ENCODE data around the gene DECR2.
"Not testable (repeated sequence)": the region's sequence is repeated elsewhere in the genome, so short reads cannot be mapped to it uniquely, and the experiment has no call there.

The DECR2 gene

GRCh38 chr16:366476-366875 lies 35.2 kb upstream of the DECR2 start:
- no peak for DNase-seq (ENCODE audit: low read depth)

DNA sequence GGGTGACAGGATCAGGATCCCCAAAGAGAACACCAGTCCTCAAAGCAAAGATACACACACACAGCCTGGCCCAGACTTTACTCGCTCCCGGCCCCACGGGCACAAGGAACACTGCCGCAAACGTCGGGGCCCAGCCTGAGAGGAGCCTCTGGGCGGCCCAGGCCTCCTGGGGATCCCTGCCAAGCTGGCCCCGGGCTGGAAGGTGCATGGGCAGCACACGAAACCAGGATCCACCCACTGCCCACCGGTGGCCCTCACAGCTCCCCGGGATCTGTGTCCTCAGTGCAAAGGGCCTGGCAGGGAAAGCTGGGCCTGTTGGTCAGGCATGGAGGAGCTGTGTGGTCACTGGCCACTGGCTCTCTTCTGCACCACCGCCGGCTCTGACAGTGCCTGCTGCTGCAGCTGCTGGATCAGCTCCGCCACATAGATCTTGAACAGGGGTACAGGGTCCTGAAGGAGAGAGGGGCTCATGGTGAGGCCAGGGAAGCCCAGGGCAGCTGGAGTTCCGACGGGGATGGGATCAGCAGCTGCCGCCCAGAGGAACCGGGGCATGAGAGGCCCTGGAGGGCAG lies 34.3 kb upstream of the DECR2 start:
- DNase-seq (ENCODE audit: low read depth): no peak

DNA sequence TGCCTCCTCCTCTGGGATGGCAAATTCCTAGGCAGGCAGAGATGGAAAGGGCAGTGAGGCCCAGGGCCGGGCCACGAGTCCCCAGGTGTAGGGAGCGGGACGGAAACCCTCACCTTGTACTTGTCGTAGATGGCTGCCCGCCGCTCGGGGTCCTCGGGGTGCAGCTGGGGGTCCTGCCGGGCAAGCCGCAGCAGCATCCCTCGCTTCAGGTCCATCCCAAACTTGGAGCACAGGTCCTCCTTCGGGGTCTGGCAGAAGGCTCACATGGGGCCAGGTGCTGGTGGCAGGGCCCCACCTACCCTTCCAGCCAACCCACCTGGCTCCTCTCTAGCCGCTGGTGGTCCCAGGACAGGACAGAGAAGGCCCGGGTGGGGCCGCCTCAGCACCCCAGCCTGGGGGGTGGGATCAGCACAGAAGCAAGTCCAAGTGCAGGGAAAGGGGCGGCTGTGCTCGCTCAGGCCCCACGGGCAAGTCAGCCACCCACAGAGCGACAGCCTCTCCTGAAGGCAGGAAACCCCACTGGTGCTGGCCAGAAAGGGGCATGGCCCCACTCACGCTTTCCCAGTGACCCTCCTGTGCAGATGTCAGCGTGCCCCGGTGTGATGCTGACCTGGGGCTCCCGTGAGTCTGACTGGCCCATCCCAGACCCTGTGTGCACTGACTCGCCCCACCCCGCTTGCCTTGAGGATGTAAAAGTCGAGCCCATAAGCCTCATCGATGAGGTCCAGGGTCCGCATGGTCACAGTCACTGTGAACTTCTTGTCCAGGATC lies 33.1 kb upstream of the DECR2 start:
- no peak for DNase-seq (ENCODE audit: low read depth)

GRCh38 chr16:369275-369865 lies 32.3 kb upstream of the DECR2 start:
- no peak for DNase-seq (ENCODE audit: low read depth)

DNA sequence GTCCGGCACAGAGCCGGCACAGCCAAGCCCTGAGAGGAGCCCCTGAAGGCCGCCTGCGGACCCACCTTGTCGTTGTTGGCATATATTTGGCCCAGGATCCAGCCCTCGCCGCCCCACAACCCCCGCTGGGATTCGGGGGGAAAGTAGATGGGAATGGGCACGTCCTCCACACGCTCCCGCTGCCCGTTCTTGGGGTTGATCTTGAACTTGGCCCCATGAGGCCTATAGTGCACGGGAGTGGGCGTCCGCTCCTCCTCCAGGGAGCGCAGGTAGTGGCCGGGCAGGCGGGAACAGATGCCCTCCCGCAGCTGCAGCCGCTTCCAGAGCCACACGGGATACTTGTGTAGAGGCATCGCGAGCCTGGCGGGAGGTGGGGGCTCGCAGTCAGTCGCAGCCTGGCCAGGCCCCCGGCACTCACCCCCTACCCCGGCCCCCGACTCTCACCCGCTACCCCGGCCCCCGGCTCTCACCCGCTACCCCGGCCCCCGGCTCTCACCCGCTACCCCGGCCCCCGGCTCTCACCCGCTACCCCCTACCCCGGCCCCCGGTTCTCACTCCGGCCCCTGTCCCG lies 31.7 kb upstream of the DECR2 start:
- DNase-seq (ENCODE audit: low read depth): no peak

GRCh38 chr16:370443-370842 lies 31.2 kb upstream of the DECR2 start, which contains the start of gene MRPL28:
Gene MRPL28 (minus strand): TSS chr16:370538. CDS start chr16:370218, 320 bp downstream.
- DNase-seq (ENCODE audit: low read depth): peak; percentile 88

GRCh38 chr16:370979-371514 lies 30.6 kb upstream of the DECR2 start:
- DNase-seq (ENCODE audit: low read depth): no peak

DNA sequence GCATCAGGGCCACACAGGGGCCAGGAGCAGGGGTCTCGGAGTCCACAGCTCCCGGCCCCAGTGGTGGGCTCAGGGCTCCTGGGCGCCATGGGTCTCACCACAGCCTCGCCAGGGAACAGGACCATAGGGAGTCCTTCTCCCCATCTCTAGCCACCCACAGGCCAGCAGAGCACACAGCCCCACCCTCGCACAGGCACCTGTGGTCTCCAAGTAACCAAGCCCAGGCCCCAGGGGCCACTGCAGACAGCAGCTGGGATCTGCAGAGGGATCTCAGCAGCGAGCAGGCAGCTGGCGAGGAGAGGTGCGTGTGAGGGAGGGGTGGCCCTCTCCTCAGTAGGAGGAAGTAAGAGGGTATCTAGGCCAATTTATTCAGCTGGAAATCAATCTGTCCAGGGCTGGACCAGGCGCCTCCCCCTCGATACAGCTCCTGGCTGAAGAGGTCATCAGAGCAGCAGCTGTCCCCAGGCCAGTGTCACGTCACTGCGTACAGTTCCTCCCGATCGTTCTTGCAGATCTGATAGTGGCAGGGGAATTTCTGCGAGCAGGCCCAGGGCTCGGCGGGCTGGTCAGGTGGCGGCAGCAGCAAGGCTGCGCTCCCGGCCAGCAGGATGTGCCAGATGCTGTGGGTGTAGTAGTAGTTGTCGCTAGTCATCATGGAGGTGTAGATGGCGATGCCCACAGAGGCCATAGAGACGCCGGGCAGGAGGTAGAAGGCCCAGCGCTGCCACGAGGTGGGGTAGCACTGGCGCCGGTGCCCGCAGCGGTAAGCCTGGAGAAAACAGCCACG lies 30.0 kb upstream of the DECR2 start:
- no peak for DNase-seq (ENCODE audit: low read depth)

DNA sequence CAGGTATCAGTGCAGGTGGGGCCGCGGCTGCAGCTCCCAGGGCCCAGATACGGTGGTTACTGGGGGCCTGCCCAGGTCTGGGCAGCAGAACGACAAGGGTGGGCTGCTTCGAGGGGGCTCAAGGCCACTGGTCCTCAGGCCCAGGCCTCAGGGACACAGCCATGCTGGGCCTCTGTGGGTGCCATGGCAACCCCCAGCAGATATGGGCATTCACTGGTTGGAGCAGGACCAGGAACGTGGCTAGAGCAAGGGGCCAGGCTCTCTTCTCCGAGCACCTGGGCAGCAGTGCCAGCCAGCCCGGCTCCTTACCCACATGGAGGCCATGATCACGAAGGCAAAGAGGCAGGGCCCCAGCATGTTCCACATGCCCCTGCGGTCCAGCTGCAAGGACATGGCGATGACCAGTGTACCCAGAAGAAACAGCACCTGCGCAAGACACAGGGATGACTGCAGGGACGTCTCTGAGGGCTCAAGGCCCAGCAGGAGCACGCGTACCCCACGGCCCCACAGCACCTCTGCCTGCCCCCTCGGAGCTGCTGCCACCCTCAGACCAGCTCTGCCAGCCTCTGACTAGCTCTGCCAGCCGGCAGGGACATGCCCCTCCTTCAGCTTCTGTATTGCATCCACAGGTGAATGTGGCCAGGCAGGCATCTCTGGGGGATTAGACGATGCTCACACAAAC lies 29.2 kb upstream of the DECR2 start:
- no peak for DNase-seq (ENCODE audit: low read depth)

DNA sequence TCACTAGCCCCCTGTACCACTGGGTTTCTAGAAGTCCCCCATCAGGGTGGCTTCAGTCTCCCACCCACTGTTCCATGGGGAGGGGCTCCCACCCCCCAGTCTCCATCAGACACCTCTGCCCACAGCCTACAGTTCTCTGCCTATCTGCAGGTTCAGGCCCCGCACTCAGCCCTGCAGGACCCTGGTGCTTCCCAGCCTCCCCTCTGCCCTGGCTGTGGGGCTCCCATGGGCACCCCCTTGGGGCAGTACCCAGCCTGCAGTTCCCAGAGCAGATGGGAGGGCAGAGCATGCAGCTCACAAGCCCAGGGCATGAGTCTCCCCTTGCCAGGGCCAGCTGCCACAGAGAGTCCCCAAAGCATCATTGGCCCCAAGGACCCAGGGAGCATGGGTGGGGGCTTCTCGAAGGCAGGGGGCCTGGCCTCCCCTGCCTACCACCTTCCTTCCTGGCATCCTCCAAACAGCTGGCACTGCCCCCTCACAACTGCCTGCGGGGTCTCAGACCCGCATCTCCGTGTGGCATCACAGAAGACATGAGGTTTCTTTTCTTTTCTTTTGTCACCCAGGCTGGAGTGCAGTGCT lies 28.6 kb upstream of the DECR2 start:
- no peak for DNase-seq (ENCODE audit: low read depth)

DNA sequence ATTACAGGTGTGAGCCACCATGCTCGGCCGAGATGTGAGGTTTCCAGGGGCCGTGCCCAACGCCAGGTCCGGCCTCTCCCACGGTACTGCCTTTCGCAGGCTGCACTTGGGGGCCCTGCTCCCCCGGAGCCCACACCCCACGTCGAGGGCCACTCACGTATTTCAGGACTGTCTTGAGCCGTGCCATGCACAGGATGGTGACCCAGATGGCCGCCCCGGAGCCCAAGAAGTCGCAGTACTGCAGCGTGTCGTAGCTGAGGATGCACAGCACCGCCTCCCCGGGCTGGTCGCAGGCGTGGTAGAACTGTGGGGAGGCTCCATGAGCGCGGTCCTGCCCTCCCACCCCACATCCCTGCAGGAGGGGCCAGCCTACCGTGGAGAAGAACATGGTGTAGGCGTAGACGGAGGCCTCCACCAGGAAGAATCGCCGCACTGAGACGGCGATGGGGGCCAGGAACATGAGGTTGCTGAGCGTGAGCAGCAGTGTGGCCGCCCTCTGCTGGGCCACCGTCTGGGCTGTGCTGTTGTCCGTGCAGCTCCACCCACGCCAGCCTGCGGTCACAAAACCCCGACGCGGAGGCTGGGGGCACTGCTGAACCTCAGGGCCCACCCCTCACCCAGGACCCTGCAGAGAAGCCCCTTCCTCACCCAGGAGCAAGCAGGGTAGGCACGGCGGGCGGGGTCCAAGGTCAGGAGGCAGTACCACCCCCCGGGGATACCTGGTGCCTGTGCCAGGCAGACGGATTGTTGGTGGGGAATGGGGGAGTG lies 27.7 kb upstream of the DECR2 start:
- no peak for DNase-seq (ENCODE audit: low read depth)

- DNase-seq (ENCODE audit: low read depth): no peak
Measured at GRCh38 chr16:374616-374926, 27.1 kb upstream of the DECR2 start.

- DNase-seq (ENCODE audit: low read depth): no peak
Measured at GRCh38 chr16:375212-375611, 26.5 kb upstream of the DECR2 start.

DNA sequence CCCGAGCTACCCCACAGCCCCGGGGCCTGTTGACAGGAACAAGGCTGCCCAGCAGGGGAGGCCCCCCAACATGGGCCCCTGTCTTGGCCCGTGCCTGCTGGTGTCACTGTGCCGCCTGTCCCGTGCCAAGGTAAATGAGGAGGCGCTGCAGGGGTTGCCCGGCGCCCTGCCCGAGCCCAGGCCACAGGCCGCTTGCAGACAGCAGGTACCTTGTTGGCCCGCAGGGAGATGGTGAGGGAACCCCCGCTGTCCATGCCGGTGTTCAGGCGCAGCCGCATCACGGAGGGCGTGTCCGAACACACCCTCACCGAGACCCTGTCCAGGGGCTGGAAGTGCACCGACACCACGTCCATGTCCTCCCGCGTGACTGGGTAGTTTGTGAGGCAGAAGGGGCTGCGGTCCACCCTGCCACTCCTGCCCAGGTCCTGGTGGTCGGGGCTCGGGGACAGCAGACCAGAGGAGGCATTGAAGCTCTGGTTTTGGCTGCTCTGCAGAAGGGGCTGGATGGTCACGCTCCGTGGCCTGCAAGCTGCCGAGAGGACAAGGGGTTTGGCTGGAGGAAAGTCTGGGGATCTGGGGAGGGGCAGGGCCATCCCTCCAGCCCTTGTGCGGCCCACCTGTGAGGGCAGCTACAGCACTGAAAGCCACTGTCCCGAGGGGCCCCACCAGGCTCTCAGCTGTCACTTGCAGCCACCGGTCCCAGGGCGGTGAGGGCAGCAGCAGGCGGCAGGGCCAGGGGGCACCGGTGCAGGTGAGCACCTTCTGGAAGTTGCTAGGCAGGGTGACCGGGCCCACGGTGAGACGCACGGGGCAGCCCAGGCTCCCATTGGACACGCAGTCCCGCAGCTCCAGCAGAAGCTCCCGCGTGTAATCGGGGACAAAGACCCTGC lies 25.5 kb upstream of the DECR2 start:
- DNase-seq (ENCODE audit: low read depth): no peak

- DNase-seq (ENCODE audit: low read depth): no peak
Measured at GRCh38 chr16:376817-377418, 24.8 kb upstream of the DECR2 start.

- no peak for DNase-seq (ENCODE audit: low read depth)
Measured at GRCh38 chr16:377419-377951, 24.2 kb upstream of the DECR2 start.

- DNase-seq (ENCODE audit: low read depth): not testable (repeated sequence)
Measured at GRCh38 chr16:378113-378820, 23.4 kb upstream of the DECR2 start.

- no peak for DNase-seq (ENCODE audit: low read depth)
Measured at GRCh38 chr16:378821-379182, 22.9 kb upstream of the DECR2 start.

All from stimulated activated CD8-positive, alpha-beta memory T cell treated with anti-CD3 and anti-CD28 coated beads, Interleukin-7, amount 100 ng/mL, for 24 hours (primary cell).